GM18909 (cell line): Measurements from ENCODE around the gene TLL1.

ENCODE experiments used
- ATAC-seq: cut with Tn5 transposase; IDR thresholded peaks from one replicate; pipeline ENCODE4 v1.9.1; 2021; ENCODE audit warnings: mild to moderate bottlenecking; ENCODE audit not compliant: unreplicated experiment, poor library complexity

TLL1 gene

DNA sequence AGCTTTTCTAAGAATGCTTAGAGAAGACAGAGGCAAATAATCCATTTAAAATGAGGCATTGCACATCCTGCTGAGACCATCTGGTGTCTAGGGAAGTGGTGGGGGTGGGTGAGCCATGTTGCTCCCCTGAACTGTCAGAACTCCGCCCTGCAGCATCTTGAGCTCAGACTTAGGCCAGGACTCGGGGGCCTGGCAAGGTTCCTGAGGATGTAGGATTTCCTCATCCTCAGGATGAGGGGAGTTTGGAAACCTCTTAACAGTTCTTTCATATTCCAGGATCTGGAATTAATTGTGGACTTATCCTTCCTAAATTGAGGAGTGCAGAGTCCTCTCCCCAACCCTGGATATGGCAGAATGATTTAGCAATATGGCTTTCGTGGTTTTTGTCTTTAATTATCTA, 6.6 kb downstream of the TLL1 start:
- no peak for ATAC-seq

GRCh38 chr4:165894159-165894558, 21.1 kb downstream of the TLL1 start:
- no peak for ATAC-seq

GRCh38 chr4:165905405-165906027, 32.5 kb downstream of the TLL1 start:
- ATAC-seq = no peak

- no peak for ATAC-seq
Observed at GRCh38 chr4:165906272-165906671, 33.2 kb downstream of the TLL1 start.

DNA sequence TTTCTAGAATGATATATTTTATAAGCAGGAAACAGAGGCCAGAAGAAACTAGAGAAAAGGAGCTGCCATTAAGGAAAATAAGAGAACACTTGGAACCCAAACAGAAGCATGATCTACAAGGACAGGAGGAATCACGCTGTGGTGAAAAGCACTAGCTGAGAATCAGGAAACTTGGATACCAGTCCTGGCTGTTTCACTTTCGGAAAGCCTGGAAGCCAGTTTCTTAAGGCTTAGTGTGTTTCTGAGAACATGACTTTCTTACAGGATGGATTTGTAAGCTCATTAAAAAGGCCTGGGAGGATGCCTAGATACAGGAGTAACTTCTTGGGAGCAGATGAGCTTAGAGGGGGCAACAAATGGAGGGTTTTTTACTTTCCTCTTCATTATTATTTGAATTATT, 36.9 kb downstream of the TLL1 start:
- no peak for ATAC-seq

GRCh38 chr4:165915215-165915614, 42.2 kb downstream of the TLL1 start:
- no peak for ATAC-seq

GRCh38 chr4:165921546-165921945, 48.5 kb downstream of the TLL1 start:
- no peak for ATAC-seq

DNA sequence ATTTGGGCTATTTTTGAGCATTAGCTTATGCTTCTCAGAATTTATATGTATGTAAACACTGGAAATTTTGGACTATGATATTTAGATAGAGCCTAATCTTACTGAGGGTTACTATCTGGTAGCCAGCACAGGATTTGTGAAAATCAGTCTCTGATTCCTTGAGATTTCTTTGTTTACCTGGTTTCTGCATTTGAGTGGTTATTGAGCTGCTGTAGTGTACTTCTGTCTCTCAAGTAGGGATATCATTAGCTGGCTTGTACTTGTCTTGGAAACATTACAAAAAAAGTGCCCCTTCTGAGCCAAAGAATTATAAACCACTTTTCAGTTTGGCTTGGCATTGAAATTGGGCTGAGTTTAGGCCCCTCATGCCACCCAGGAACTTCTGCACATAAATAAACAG, 49.7 kb downstream of the TLL1 start:
- no peak for ATAC-seq

GRCh38 chr4:165926307-165926706, 53.3 kb downstream of the TLL1 start:
- ATAC-seq = no peak

- ATAC-seq = no peak
Observed at GRCh38 chr4:165927366-165927765, 54.3 kb downstream of the TLL1 start.

GRCh38 chr4:165927815-165928214, 54.8 kb downstream of the TLL1 start:
- ATAC-seq = no peak

DNA sequence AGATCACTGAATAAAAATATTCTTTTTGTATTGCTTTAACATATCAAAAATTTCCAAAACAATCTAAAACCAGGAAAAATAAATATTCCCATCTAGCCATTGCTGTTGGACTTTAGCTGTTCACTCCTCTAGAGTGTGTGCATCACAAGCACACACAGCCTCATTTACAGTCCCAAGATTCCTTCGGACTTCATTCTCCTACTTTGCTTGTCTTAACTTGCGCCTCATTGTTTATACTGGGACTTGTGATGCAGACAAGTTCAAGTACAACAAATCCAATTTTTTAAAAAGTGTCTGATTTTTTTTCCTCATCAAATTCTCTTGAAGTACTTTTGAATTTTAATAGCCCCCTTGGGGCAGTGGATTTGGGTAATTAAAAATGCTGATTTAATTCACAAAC, 55.6 kb downstream of the TLL1 start:
- ATAC-seq = no peak

DNA sequence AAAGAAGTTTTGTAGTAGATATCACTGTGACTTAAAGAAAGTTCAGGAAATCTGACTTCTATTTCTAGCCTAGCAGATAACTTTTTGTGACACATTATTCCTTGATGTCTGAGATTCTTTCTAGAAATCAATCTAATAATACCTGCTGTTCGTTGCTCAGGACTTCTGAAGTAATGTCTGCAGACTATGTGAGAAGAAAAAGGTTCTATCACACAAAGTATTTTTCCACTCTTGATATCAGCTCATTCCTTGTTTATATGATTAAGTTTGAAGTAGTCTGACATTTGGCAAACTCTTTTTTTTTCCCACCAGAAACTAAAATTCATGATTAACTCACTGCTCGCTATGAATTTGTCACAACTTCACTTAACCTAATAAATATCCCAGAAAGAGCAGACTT, 56.6 kb downstream of the TLL1 start:
- no peak for ATAC-seq

DNA sequence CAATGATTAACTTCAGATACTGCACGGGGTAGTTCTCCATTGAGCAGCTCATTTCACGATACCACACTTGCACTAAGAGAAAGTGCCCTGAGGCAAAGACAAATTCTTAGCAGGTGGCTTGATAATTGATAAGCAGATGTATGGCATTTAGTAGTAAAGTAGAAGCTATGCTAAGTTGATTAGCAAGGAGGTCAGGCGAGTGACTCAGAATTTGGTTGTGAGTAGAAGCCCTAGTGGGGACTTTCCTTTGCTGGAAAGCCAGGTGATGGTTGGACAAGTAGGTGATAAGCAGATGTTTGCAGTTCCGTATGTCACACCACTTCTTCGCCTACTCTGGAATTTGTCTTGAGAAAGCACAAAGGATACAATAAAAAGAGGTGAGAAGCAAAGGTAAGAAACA, 58.7 kb downstream of the TLL1 start:
- no peak for ATAC-seq

- no peak for ATAC-seq
Observed at GRCh38 chr4:165944900-165945299, 71.9 kb downstream of the TLL1 start.

DNA sequence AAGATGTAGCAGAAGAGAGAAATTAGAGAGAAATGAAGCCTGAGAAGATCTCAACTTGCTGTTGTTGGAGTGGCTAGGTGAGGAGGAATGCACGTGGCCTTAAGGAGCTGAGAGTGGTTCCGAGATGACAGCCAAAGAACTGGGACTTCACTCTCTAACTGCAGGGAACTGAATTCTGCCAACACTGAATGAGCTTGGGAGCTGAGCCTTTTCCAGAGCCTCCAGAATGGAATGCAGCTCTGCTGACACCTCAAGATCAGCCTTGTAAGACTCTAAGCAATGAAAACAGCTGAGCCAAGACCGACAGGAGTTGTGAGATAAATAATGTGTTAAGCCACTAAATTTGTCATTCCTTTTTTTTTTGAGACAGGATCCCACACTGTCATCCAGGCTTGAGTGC, 73.0 kb downstream of the TLL1 start:
- ATAC-seq = no peak

DNA sequence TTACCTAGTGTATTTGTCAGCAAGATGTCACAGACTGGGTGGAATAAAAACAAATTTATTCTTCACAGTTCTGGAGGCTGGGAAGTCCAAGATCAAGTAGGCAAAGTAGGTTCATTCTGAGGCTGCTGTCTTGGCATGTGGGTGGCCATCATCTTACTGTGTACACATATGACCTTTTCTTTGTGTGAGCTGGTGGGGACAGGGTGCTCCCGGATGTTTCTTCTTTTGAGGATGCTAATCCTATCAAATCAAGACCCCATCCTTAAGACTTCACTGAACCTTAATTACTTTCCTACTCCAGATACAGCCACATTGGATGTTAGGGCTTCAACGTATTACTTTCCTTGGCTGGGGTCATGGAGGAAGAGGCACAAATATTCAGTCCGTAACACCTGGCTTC, 74.0 kb downstream of the TLL1 start:
- no peak for ATAC-seq

DNA sequence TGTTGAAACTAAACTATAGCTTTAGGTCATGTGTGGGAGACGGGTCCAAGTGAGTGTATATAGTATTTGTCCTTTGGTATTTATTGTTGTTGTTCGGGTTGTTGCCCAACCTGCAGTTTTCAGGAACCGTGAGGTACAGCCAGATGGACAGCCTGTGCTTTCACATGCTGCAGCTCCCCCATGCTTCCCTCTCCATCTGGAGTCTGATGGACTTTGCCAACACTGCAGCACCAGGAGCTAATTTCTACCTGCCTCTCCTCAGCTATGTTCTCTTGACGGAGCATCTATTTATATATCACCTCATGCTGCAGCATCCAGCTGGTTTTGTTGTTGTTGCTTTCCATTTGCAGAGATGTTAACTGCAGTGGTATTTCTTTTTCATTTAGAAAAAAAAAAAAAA, 80.1 kb downstream of the TLL1 start:
- no peak for ATAC-seq

- no peak for ATAC-seq
Observed at GRCh38 chr4:165963621-165964020, 90.6 kb downstream of the TLL1 start.

- ATAC-seq = no peak
Observed at GRCh38 chr4:165964591-165964990, 91.6 kb downstream of the TLL1 start.

GRCh38 chr4:165965503-165965902, 92.5 kb downstream of the TLL1 start:
- no peak for ATAC-seq

- ATAC-seq = no peak
Observed at GRCh38 chr4:165966833-165967232, 93.8 kb downstream of the TLL1 start.

GRCh38 chr4:165967486-165967885, 94.4 kb downstream of the TLL1 start:
- no peak for ATAC-seq
